HepG2 (cell line): ENCODE measurements around the gene ANTKMT. TPM values are rescaled to one million over a fixed set of nuclear protein-coding genes. Genes with fewer than 3 reads are reported as not detected.

Experiments used
- AGO1 ChIP-seq: fragments of 200-400 bp; formaldehyde crosslinking; IDR thresholded peaks from 2 replicates; pipeline ENCODE4 v1.6.1; 2017; ENCODE audit warnings: mild to moderate bottlenecking, low read depth, low read length, moderate library complexity; ENCODE audit not compliant: poor library complexity, severe bottlenecking
- DNMT1 ChIP-seq: sonication (generic); formaldehyde crosslinking; IDR thresholded peaks from 2 replicates; pipeline ENCODE4 v1.5.1; 2020; ENCODE audit warnings: mild to moderate bottlenecking, missing genetic modification reagents
- NPAS2 ChIP-seq: sonication (generic); formaldehyde crosslinking; IDR thresholded peaks from 2 replicates; pipeline ENCODE4 v1.8.0; 2022; ENCODE audit warnings: mild to moderate bottlenecking, missing genetic modification reagents, borderline replicate concordance
- ZFP36 ChIP-seq: fragments of 150-350 bp; IDR thresholded peaks from 2 replicates; pipeline ENCODE4 v1.6.1; 2018; ENCODE audit warnings: borderline replicate concordance, low read length, low read depth; ENCODE audit not compliant: partially characterized antibody
- ZFYVE20 ChIP-seq: sonication (generic); formaldehyde crosslinking; IDR thresholded peaks from 2 replicates; pipeline ENCODE4 v1.8.0; 2023; ENCODE audit warnings: low read depth, mild to moderate bottlenecking, moderate library complexity, missing genetic modification reagents, borderline replicate concordance
- ZNF713 ChIP-seq: sonication (generic); formaldehyde crosslinking; IDR thresholded peaks from 2 replicates; pipeline ENCODE4 v1.4.0; 2020; ENCODE audit warnings: mild to moderate bottlenecking, missing genetic modification reagents
- ZNF775 ChIP-seq: sonication (generic); formaldehyde crosslinking; IDR thresholded peaks from 2 replicates; pipeline ENCODE4 v1.4.0; 2020; ENCODE audit warnings: missing genetic modification reagents, mild to moderate bottlenecking, moderate library complexity, borderline replicate concordance
- polyA plus RNA-seq, 8 experiments: library from polyadenylated mRNA; depleted of rRNA in 3 of 8; stranded (reverse) in 7 of 8; unstranded in 1 of 8; fragments of >200 nt; fragmentation: Illumina TruSeq in 4 of 8; extraction: Trizol in 4 of 8; gene quantifications; 2 replicates each; pipeline versions ENCODE4 v1.2.1 to v1.2.3, GENCODE V29; 2011 to 2016; ENCODE audit warnings: low read depth in 4 of 8, missing spikeins in 1 of 8, mixed read lengths in 1 of 8; ENCODE audit not compliant: insufficient read depth in 1 of 8
- total RNA-seq, 5 experiments: library from RNA; depleted of rRNA; stranded (reverse); fragments of >200 nt; fragmentation: Illumina TruSeq; extraction: Trizol; gene quantifications; 2 replicates each; pipeline ENCODE4 v1.2.3, GENCODE V29; 2016; ENCODE audit warnings: low read depth in 1 of 5
- TF ChIP-seq, protein P1 (sequence below): sonication (generic); formaldehyde crosslinking; conservative IDR thresholded peaks from 2 replicates; pipeline ENCODE4 v1.8.0; 2022; ENCODE audit warnings: missing genetic modification reagents
- TF ChIP-seq, protein P2 (sequence below), 2 experiments: sonication (generic) in 1 of 2; formaldehyde crosslinking in 1 of 2; IDR thresholded peaks; 2 replicates each; pipeline versions ENCODE4 v1.4.0 to v1.6.1; 2018 to 2020; ENCODE audit warnings: missing genetic modification reagents in 2 of 2, borderline replicate concordance in 1 of 2, low read depth in 1 of 2, mild to moderate bottlenecking in 1 of 2, missing biosample characterization in 1 of 2
- TF ChIP-seq, protein P3 (sequence below): sonication (generic); formaldehyde crosslinking; conservative IDR thresholded peaks from 2 replicates; pipeline ENCODE4 v1.5.0; 2020; ENCODE audit warnings: missing genetic modification reagents
- TF ChIP-seq, protein P4 (sequence below): sonication (generic); formaldehyde crosslinking; IDR thresholded peaks from 2 replicates; pipeline ENCODE4 v1.8.1; 2023; ENCODE audit warnings: missing genetic modification reagents, inconsistent platforms, borderline replicate concordance
- TF ChIP-seq, protein P5 (sequence below): sonication (generic); formaldehyde crosslinking; IDR thresholded peaks from 2 replicates; pipeline ENCODE4 v1.4.0; 2020; ENCODE audit warnings: missing genetic modification reagents, borderline replicate concordance

Gene ANTKMT
- total and polyA plus RNA-seq, 2 of the 13 experiments (the other 11 are each of a cell fraction or from before 2014, with no cell fraction given) = 7.5 to 47.8 TPM

DNA sequence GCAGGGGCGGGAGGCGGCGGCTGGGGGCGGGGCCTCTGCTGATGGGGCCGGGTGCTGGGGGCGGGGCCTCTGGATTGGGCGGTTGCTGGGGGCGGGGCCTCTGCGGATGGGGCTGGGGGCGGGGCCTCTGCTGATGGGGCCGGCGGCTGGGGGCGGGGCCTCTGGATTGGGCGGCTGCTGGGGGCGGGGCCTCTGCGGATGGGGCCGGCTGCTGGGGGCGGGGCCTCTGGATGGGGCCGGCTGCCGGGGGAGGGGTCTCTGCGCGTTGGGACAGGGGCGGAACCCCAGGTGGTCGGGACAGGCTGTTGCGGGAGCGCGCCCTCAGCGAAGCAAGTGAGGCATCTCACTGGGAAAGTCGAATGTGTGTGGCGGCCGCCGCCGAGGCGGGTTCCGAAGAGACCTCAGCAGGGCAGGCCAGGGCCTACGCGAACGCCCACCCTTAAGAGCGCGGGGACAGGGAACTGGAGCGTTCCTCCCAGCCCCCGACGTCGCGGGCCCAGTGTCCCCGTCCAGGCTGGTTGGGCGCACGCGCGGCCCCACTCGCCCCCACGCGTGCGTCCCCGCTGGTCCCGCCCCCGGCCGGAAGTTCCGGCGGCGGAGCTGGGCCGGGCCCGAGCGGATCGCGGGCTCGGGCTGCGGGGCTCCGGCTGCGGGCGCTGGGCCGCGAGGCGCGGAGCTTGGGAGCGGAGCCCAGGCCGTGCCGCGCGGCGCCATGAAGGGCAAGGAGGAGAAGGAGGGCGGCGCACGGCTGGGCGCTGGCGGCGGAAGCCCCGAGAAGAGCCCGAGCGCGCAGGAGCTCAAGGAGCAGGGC, 40.9 kb upstream of the ANTKMT start, which contains the start of gene STUB1 (continued):
- TF ChIP-seq, protein P1, sequence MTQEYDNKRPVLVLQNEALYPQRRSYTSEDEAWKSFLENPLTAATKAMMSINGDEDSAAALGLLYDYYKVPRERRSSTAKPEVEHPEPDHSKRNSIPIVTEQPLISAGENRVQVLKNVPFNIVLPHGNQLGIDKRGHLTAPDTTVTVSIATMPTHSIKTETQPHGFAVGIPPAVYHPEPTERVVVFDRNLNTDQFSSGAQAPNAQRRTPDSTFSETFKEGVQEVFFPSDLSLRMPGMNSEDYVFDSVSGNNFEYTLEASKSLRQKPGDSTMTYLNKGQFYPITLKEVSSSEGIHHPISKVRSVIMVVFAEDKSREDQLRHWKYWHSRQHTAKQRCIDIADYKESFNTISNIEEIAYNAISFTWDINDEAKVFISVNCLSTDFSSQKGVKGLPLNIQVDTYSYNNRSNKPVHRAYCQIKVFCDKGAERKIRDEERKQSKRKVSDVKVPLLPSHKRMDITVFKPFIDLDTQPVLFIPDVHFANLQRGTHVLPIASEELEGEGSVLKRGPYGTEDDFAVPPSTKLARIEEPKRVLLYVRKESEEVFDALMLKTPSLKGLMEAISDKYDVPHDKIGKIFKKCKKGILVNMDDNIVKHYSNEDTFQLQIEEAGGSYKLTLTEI = no peak
- TF ChIP-seq, protein P2, sequence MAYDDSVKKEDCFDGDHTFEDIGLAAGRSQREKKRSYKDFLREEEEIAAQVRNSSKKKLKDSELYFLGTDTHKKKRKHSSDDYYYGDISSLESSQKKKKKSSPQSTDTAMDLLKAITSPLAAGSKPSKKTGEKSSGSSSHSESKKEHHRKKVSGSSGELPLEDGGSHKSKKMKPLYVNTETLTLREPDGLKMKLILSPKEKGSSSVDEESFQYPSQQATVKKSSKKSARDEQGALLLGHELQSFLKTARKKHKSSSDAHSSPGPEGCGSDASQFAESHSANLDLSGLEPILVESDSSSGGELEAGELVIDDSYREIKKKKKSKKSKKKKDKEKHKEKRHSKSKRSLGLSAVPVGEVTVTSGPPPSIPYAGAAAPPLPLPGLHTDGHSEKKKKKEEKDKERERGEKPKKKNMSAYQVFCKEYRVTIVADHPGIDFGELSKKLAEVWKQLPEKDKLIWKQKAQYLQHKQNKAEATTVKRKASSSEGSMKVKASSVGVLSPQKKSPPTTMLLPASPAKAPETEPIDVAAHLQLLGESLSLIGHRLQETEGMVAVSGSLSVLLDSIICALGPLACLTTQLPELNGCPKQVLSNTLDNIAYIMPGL (CRISPR knock-in tag; IDR thresholded peaks at IDR 0.05; ENCODE audit: borderline replicate concordance in 1 of 2, low read depth in 1 of 2) = 0 out of 4 replicates have a peak, but pooled peaks of 1 of the 2 experiments have one; percentile 12
- no peak for TF ChIP-seq ZNF775 (CRISPR knock-in tag)
- TF ChIP-seq ZFP36 = no peak
- TF ChIP-seq, protein P3, sequence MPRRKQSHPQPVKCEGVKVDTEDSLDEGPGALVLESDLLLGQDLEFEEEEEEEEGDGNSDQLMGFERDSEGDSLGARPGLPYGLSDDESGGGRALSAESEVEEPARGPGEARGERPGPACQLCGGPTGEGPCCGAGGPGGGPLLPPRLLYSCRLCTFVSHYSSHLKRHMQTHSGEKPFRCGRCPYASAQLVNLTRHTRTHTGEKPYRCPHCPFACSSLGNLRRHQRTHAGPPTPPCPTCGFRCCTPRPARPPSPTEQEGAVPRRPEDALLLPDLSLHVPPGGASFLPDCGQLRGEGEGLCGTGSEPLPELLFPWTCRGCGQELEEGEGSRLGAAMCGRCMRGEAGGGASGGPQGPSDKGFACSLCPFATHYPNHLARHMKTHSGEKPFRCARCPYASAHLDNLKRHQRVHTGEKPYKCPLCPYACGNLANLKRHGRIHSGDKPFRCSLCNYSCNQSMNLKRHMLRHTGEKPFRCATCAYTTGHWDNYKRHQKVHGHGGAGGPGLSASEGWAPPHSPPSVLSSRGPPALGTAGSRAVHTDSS (CRISPR knock-in tag) = no peak
- TF ChIP-seq ZFYVE20 (CRISPR knock-in tag) = no peak
- peak; percentile 70; the same call in 1 of the 2 replicates for TF ChIP-seq DNMT1
- TF ChIP-seq, protein P4, sequence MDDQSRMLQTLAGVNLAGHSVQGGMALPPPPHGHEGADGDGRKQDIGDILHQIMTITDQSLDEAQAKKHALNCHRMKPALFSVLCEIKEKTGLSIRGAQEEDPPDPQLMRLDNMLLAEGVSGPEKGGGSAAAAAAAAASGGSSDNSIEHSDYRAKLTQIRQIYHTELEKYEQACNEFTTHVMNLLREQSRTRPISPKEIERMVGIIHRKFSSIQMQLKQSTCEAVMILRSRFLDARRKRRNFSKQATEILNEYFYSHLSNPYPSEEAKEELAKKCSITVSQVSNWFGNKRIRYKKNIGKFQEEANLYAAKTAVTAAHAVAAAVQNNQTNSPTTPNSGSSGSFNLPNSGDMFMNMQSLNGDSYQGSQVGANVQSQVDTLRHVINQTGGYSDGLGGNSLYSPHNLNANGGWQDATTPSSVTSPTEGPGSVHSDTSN = no peak
- TF ChIP-seq ZNF713 (CRISPR knock-in tag) = no peak
- TF ChIP-seq NPAS2 (CRISPR knock-in tag) = no peak
- TF ChIP-seq AGO1 = no peak
- TF ChIP-seq, protein P5, sequence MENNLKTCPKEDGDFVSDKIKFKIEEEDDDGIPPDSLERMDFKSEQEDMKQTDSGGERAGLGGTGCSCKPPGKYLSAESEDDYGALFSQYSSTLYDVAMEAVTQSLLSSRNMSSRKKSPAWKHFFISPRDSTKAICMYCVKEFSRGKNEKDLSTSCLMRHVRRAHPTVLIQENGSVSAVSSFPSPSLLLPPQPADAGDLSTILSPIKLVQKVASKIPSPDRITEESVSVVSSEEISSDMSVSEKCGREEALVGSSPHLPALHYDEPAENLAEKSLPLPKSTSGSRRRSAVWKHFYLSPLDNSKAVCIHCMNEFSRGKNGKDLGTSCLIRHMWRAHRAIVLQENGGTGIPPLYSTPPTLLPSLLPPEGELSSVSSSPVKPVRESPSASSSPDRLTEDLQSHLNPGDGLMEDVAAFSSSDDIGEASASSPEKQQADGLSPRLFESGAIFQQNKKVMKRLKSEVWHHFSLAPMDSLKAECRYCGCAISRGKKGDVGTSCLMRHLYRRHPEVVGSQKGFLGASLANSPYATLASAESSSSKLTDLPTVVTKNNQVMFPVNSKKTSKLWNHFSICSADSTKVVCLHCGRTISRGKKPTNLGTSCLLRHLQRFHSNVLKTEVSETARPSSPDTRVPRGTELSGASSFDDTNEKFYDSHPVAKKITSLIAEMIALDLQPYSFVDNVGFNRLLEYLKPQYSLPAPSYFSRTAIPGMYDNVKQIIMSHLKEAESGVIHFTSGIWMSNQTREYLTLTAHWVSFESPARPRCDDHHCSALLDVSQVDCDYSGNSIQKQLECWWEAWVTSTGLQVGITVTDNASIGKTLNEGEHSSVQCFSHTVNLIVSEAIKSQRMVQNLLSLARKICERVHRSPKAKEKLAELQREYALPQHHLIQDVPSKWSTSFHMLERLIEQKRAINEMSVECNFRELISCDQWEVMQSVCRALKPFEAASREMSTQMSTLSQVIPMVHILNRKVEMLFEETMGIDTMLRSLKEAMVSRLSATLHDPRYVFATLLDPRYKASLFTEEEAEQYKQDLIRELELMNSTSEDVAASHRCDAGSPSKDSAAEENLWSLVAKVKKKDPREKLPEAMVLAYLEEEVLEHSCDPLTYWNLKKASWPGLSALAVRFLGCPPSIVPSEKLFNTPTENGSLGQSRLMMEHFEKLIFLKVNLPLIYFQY = 0 out of 2 replicates have a peak, but pooled peaks have one; percentile 56
